ENCODE results near the gene TMIGD1.

DNA sequence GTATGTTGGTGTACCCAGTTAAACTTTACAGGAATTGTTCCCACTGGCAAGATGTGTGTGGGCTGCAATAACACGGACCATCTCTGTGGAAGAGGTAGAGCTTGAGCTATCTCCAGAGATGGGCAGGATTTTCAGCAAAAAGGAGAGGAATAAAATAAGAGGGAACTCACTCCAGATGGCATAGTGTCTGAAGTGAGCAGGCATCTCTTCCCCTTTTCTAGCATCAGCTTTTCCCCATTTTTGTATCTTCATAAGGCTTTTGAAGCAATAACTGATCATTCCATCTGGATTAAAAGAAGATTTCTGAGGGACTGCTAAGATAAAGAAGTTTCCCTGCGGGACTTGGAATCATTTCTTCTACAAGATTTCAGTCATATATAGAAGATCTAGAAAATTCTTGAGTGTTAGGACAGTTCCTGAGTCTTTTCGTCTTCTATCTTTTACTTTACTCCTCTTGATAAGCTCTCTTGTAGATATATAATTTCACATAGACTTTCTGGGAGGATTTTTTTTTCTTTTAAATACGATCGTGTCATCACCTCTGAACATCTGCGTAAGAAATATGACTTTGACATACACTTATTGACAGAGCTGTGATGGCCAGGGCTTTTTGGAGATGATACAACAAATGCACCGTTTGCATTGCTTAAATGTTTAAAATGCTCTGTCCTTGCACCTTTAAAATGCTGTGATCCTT lies 46.9 kb upstream of the TMIGD1 start:
- TF ChIP-seq GABPA (IDR thresholded peaks at IDR 0.05; ENCODE audit: low read depth) (no peak), POLR2AphosphoS5 (IDR thresholded peaks at IDR 0.05; ENCODE audit: low read depth) (no peak), SPI1 (IDR thresholded peaks at IDR 0.05; ENCODE audit: borderline replicate concordance, low read depth) (peak; percentile 92)
- TF ChIP-seq, protein P1, sequence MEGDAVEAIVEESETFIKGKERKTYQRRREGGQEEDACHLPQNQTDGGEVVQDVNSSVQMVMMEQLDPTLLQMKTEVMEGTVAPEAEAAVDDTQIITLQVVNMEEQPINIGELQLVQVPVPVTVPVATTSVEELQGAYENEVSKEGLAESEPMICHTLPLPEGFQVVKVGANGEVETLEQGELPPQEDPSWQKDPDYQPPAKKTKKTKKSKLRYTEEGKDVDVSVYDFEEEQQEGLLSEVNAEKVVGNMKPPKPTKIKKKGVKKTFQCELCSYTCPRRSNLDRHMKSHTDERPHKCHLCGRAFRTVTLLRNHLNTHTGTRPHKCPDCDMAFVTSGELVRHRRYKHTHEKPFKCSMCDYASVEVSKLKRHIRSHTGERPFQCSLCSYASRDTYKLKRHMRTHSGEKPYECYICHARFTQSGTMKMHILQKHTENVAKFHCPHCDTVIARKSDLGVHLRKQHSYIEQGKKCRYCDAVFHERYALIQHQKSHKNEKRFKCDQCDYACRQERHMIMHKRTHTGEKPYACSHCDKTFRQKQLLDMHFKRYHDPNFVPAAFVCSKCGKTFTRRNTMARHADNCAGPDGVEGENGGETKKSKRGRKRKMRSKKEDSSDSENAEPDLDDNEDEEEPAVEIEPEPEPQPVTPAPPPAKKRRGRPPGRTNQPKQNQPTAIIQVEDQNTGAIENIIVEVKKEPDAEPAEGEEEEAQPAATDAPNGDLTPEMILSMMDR (IDR thresholded peaks at IDR 0.05; ENCODE audit: insufficient read depth, low read length), result no peak
- TF ChIP-seq, protein P2, sequence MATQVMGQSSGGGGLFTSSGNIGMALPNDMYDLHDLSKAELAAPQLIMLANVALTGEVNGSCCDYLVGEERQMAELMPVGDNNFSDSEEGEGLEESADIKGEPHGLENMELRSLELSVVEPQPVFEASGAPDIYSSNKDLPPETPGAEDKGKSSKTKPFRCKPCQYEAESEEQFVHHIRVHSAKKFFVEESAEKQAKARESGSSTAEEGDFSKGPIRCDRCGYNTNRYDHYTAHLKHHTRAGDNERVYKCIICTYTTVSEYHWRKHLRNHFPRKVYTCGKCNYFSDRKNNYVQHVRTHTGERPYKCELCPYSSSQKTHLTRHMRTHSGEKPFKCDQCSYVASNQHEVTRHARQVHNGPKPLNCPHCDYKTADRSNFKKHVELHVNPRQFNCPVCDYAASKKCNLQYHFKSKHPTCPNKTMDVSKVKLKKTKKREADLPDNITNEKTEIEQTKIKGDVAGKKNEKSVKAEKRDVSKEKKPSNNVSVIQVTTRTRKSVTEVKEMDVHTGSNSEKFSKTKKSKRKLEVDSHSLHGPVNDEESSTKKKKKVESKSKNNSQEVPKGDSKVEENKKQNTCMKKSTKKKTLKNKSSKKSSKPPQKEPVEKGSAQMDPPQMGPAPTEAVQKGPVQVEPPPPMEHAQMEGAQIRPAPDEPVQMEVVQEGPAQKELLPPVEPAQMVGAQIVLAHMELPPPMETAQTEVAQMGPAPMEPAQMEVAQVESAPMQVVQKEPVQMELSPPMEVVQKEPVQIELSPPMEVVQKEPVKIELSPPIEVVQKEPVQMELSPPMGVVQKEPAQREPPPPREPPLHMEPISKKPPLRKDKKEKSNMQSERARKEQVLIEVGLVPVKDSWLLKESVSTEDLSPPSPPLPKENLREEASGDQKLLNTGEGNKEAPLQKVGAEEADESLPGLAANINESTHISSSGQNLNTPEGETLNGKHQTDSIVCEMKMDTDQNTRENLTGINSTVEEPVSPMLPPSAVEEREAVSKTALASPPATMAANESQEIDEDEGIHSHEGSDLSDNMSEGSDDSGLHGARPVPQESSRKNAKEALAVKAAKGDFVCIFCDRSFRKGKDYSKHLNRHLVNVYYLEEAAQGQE (IDR thresholded peaks at IDR 0.05; ENCODE audit: insufficient replicate concordance, low read depth), result no peak
